GM19397 (cell line): ENCODE data around the gene TSPO2.

Experiments
- ATAC-seq: cut with Tn5 transposase; IDR thresholded peaks from one replicate; pipeline ENCODE4 v1.9.1; 2021; ENCODE audit warnings: mild to moderate bottlenecking, moderate library complexity; ENCODE audit not compliant: unreplicated experiment

The TSPO2 gene

GRCh38 chr6:41047745-41048732 is 5.8 kb downstream of the TSPO2 start:
- no peak for ATAC-seq

GRCh38 chr6:41049521-41049920 is 7.3 kb downstream of the TSPO2 start:
- no peak for ATAC-seq

DNA sequence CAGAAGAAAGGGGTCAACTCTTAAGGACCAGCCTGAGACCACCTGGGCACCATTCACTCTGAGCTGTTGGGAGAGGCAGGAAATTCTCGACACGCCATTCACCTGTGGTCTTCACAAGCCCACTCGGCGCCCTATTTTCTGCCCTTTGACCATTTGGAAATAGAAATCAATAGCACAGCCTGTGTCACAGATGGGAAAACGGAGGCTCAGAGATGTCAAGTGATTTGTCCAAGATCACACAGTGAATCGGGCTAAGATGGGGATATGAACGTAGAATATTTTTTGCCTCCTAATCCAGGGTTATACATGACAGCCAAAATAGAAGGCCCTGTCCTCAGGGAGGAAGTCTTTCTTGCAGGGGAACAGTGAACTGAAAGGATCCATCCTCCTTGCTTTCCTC is 7.7 kb downstream of the TSPO2 start:
- no peak for ATAC-seq

- no peak for ATAC-seq
Observed at GRCh38 chr6:41050536-41050935, 8.3 kb downstream of the TSPO2 start.

DNA sequence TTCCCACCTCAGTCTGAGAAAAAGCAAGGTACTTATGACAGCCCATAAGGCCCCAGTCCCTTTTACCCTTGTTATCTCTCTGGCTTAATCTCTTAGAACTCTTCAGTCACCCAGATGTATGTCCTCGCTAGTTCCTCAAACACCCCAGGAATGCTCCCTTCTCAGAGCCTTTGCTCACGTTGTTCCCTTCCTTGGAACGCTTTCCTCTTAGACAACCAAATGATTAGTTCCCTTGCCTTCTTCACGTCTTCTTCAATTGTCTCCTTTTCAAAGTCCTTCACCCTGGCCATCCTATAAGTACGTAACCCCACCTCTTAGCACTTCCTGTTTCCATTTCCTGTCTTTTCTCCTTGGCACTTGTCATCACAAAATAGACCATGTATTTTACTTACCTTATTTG is 9.6 kb downstream of the TSPO2 start:
- no peak for ATAC-seq

GRCh38 chr6:41053041-41053440 is 10.8 kb downstream of the TSPO2 start, which contains the start of gene APOBEC2:
TSS of gene APOBEC2 (plus strand) at chr6:41053202. CDS start at chr6:41053348, 146 bp downstream.
- ATAC-seq, result no peak

DNA sequence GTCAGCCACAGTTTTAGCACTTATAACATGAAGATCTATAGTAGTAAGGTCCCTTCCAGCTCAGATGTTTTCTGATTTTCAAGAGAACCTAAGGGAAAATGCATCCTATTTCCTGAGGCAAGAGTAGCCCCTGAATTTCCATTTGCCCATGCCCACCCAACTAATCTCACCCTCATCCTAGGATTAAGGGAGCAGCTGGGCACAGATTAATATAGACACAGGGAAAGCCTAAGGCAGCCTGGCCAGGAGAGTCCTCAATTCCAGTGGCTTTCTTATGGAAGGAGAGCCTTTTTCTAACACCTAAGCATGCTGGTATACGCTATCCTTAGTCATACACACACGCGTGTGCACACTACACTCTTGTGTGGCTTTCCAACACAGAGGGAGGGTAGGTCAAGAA is 12.2 kb downstream of the TSPO2 start:
- no peak for ATAC-seq

GRCh38 chr6:41055149-41055548 is 12.9 kb downstream of the TSPO2 start:
- no peak for ATAC-seq

DNA sequence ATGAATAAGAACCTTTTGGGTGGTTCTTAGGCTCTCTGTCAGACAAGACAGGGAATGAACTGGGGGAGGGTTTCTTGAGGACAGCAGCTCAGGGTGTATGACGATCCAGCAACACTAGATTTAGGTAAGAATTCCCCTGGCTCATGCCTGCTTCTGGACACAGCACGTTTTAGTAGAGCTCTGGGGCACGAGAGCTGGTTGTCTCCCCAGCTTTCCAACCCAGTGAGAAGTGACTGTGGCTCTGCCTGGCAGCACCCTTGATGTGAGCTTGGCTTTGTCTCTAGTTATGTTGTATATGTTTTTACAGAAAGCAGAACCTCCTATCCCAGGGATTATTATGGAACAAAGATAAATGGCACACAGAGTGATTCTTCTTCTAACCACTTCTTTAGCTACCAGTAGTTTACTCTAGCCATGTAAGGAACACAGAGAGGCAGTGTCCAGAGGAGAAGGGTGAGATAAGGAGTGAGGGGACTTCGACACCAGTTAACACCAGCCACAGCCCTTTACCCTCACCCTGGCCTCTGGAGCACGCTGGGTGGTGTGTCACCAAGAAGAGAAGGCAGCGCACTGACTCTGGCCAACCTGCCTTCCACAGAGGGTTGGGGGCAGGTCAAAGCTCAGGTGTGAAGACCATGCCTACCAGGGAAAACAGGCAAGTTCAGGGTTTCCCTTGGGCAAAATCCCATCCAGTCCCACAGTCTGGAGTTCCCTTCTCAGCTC is 14.7 kb downstream of the TSPO2 start:
- ATAC-seq, result no peak

DNA sequence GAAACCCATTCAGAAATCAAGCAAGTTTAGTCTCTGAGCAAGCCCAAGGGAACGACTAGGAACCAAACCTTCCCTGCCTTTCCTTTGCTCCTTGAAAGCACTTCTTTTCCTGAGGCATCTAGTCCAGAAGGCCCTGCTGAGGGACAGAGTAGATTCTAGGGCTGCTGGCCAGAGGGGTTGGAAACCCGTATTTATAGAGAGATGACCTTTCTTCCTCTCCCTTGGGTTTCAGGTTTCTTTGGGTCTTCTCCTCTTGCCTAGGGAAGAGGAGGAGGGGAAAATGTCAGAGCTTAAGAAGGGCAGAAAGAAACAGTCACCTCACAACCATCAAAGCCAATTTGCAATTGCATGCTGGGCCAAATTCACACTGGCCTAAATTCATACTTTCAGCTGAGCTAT is 16.5 kb downstream of the TSPO2 start:
- no peak for ATAC-seq

DNA sequence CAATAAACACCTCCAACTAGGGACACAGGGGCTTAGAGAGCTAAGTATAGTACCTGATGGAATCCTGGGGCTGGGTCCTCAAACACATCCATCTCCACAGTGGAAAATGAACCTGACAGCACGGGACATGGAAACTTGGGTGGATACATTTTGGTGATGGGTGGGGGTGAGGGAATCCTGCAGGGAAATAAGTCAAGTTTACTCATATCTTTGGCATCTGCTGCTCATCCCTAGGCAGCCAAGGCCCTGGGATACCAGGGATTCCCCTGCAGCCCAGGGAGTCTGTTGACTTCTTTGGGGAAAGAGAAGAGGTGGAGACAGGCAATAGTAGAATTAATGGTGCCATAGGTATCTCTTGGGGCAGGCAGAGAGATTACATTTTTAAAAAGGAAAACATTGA is 17.3 kb downstream of the TSPO2 start:
- no peak for ATAC-seq

DNA sequence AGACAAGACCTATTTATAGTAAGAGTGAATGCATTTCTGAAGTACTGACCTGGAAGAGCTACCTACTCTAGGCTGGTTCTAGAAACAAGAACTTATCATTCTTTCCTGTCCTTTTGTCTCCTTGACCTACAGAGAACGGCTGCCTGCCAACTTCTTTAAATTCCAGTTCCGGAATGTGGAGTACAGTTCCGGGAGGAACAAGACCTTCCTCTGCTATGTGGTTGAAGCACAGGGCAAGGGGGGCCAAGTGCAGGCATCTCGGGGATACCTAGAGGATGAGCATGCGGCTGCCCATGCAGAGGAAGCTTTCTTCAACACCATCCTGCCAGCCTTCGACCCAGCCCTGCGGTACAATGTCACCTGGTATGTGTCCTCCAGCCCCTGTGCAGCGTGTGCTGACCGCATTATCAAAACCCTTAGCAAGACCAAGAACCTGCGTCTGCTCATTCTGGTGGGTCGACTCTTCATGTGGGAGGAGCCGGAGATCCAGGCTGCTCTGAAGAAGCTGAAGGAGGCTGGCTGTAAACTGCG is 19.0 kb downstream of the TSPO2 start:
- no peak for ATAC-seq

GRCh38 chr6:41062056-41062455 is 19.8 kb downstream of the TSPO2 start:
- ATAC-seq, result no peak

DNA sequence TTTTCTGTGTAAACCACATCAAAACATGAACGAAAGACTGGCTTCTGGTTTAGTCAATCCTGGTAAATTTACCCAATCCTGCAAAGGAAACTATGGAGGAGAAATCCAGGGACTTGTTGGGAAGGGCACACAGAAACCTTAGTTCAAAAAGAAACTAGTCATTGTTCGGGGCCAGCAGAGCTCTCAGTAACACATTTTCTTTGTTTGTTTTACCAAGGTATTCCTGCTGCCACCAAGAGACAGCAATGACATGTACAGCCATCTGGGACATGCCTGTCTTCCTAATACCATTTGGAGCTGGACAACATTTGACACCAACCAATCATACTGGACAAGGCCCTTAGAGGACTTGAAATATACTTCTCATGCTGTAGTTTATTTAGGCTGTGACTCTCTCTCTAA is 21.6 kb downstream of the TSPO2 start:
- no peak for ATAC-seq

DNA sequence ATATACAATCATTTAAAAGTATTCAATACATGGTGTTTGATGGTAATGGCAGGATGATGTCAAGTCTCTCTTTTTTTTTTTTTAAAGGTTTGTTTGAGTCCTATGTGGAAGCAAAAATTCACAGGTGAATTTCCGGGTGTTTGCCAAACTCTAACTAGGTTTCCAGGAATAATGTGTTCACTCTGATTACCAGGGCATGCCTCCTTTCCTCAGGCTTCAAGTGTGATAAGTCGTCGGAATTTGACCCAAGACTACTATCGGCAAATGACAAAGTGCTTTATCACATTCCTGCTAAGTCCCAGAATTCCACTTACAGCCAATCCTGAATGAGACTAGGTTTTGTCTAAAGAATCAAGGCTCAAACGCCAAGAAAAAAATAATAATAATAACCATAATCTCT is 22.6 kb downstream of the TSPO2 start:
- ATAC-seq, result no peak

DNA sequence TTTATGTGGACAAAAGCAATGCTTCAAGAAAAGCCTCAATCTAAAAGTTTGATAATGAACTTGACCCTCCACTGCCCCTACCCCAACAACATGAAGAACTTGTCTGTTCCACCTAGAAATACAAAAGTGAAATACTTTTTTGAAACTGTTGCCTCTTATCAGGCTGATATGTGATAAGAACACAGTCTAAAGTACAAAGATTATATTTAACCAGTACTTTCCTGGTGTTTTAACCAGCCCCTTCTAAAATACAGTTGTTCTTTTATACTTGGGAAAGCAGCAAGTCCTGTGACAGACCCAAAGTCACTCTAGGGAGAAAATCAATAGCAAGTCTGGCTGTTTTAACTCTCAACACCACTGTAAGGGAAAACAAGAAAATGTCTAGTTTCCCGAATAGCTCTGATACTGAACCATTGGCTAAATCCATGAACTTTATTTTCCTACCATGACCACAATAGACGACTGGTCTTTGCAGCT is 23.3 kb downstream of the TSPO2 start:
- no peak for ATAC-seq

DNA sequence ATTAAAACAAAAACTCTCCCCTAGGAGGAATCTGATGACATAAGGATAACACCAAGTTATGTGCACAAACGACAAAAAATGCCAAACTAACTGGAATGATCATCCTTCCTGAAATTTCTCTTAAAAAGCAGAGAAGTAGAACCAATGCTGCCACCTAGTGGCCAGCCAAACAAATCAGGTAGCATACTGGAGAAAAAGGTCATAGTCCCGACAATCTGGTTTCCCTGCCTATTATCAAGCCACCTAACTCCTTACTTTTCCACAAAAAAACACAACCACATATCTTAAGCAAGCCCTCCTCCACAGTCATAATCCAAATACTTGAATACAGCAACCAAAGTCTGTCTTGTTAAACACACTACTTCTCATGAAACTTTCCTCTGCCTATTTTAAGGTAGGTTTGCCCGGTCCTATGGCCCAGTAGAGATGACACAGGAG is 24.6 kb downstream of the TSPO2 start:
- ATAC-seq, result no peak

DNA sequence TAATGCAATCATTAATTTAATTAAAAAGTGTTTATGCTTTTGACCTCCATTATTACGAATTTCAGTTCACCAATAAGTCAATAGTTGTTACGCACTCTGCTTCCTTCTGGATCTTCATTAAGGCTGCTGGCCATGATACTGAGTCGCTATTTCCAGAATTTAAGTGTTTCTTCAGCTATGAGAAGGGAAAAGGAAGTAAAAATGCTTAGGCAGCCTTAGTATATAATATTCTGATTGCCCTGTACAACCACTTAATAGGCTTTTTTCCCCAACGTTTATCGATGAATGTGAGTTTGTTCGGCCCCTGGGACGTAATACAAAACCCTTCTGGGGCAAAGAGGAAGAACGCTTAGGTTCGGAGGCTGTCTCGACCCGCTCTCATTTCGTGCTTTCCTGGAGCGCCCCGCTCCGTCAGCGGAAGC is 29.2 kb downstream of the TSPO2 start:
- no peak for ATAC-seq

DNA sequence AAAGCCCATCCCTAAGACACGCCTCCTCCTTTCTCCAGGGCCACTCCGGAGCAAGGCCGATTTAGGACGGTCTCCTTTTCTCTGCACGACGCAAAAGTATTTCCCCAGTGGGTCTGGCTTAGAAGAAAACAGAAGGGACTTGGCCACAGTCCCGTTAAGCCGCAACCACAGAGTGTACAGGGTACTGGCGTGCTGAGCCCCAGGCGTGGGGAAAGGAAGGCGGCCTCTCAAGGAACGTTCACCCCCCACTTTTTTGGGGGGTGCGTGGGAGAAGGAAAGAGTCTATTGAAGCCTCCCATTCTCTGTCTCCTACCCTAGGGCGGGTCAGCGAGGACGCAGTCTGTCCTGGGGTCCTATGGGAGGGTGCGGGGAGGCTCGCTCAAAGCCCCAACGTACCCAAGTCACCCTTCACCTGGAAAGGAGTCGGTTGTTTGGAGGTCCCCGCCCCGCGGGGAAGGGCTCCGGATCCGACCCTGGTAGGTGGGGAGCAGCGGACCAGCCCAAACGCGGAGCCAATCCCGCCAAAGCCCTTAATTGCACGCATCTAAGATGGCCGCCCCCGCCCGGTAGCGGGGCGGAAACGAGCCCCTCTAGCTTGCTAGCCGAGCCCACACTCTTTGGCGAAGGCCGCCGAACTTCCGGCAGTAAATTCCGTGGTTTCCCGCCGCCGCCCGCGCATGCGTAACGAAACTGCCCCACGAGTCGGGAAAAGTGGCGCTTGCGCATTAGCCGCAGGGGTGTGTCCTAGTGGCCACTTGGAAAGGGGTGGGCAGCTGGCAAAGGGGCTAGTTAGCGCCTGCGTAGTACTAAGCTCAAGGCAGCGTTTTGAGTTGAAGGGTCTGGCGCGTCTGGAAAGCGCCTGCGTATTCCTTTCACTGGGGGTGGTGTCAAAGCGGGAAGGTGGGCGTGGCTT is 29.9 kb downstream of the TSPO2 start, which contains the start of gene OARD1:
Gene OARD1 (minus strand): TSS at position 434 of the 913 bp plus-strand sequence. CDS start 722 bp downstream, outside the sequence.
- ATAC-seq, result peak; percentile 59

DNA sequence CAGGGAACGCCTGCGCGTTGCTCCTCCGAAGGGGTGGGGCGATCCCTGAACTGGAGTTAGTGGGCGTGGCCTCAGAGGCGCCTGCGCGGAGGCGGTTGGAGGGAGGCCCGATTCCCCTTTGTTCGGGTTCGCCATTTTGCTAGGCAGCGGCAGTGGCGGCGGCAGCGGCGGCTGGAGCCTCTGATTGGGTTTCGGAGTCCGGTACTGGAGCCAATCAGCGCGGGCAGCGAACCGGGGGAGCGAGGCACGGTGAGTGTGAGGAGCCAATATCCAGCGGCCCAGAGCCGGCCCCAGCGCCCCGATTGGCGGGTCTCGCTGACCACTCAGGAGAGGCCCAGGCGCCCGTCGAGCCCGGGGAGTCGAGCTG is 30.6 kb downstream of the TSPO2 start, which contains the start of gene NFYA:
Gene NFYA (plus strand): TSS at position 139 of the 367 bp plus-strand sequence. CDS start 6,116 bp downstream, outside the sequence.
- peak; percentile 59 for ATAC-seq
